ENCODE measurements around the gene TMEM14A. TPM values are rescaled to one million over a fixed set of nuclear protein-coding genes. Genes with fewer than 3 reads are reported as not detected.

TMEM14A gene
- total RNA-seq, 1 experiment from 2014 or later, result 7.3 TPM

DNA sequence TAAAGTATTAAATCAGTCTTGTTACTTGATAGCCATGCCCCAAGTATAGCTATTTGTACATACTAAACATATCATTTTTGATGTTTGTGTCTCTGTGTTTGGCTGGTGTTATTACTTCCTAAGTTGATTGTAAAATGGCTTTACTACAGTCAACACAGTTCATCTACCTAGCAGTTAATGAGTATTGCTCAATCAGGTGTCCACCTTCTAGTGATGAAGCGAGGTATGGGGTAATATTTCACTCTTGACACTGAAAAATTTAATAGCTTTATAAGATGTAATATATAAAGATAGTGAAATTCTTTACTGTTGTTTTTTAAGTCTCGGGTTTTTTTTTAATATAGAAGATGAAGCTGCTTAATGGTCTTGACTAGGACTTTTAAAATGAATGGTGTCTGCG, 18.9 kb downstream of the TMEM14A start:
- Histone ChIP-seq H3K79me1 (ENCODE audit: insufficient read depth, low read depth, low read length, poor library complexity, severe bottlenecking) (no peaks in the 10 kb centered on the region), H3K4ac (ENCODE audit: low read depth, low read length) (no peak overlapping the region), H3K27ac (ENCODE audit: insufficient read length, low read depth, low read length) (no peak overlapping the region), H3K18ac (ENCODE audit: insufficient read length, low read depth, low read length) (no peak overlapping the region), H3T11ph (ENCODE audit: low read length) (no peak overlapping the region), H3K9me3 (ENCODE audit: control insufficient read depth, low read depth, low read length) (no peaks in the 10 kb centered on the region), H4K8ac (replicated peaks; ENCODE audit: insufficient read length, low read depth, low read length) (no peak overlapping the region), H3K4me1 (ENCODE audit: insufficient read depth, low read length) (no peaks in the 10 kb centered on the region), H2BK120ac (ENCODE audit: low read depth, low read length, poor library complexity, severe bottlenecking) (no peak overlapping the region), H4K20me1 (ENCODE audit: control insufficient read depth, insufficient read depth, insufficient read length) (no peaks in the 10 kb centered on the region), H3K27me3 (ENCODE audit: insufficient read depth, low read length) (no peaks in the 10 kb centered on the region), H2BK5ac (ENCODE audit: insufficient read length, low read length) (no peak overlapping the region), H2AK5ac (ENCODE audit: insufficient read length, low read length) (no peak overlapping the region), H2BK15ac (ENCODE audit: low read depth, low read length) (no peak overlapping the region), H4K91ac (ENCODE audit: insufficient read length, low read depth, low read length) (no peak overlapping the region), H3K9ac (ENCODE audit: extremely low read depth, insufficient read length, low read length) (no peak overlapping the region), H3K14ac (ENCODE audit: insufficient read depth, low read length) (no peak overlapping the region), H3K23me2 (ENCODE audit: insufficient read length, low read depth, low read length, poor library complexity, severe bottlenecking) (no peaks in the 10 kb centered on the region), H3K56ac (ENCODE audit: insufficient read length, low read depth, low read length) (no peak overlapping the region), H2BK20ac (ENCODE audit: low read depth, low read length, poor library complexity, severe bottlenecking) (no peak overlapping the region), H3K23ac (ENCODE audit: insufficient read length, low read depth, low read length) (no peak overlapping the region), H2BK12ac (ENCODE audit: insufficient read length, low read depth, low read length) (no peak overlapping the region), H3K4me2 (ENCODE audit: insufficient read depth, insufficient read length, low read length) (no peak overlapping the region), H4K5ac (ENCODE audit: insufficient read length, low read depth, low read length) (no peak overlapping the region), H2AFZ (ENCODE audit: low read length) (no peak overlapping the region), H3K79me2 (ENCODE audit: insufficient read depth, low read length) (no peaks in the 10 kb centered on the region)
- no peak overlapping the region for H3K27ac Mint-ChIP-seq
- H3K9me3 Mint-ChIP-seq, result peaks cover 0 to 2% of the 10 kb centered on the region in 2 experiments; a peak in 1 of 5 replicates
- TF ChIP-seq, protein P1, sequence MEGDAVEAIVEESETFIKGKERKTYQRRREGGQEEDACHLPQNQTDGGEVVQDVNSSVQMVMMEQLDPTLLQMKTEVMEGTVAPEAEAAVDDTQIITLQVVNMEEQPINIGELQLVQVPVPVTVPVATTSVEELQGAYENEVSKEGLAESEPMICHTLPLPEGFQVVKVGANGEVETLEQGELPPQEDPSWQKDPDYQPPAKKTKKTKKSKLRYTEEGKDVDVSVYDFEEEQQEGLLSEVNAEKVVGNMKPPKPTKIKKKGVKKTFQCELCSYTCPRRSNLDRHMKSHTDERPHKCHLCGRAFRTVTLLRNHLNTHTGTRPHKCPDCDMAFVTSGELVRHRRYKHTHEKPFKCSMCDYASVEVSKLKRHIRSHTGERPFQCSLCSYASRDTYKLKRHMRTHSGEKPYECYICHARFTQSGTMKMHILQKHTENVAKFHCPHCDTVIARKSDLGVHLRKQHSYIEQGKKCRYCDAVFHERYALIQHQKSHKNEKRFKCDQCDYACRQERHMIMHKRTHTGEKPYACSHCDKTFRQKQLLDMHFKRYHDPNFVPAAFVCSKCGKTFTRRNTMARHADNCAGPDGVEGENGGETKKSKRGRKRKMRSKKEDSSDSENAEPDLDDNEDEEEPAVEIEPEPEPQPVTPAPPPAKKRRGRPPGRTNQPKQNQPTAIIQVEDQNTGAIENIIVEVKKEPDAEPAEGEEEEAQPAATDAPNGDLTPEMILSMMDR (conservative IDR thresholded peaks at IDR 0.05), result no peak
- no peaks in the 10 kb centered on the region for H3K27me3 Mint-ChIP-seq (ENCODE audit: low read depth)
- peaks cover 0 to 7% (median 0%) of the 10 kb centered on the region in 3 experiments; a peak in 2 of 7 replicates for H3K36me3 Mint-ChIP-seq (ENCODE audit: insufficient read depth in 1 of 3, low read depth in 3 of 3)
- H3K4me1 Mint-ChIP-seq, result no peaks in the 10 kb centered on the region
- H3K4me3 Mint-ChIP-seq, result no peak overlapping the region
- WGBS (ENCODE audit: extremely low coverage, insufficient read length, low lambda C conversion rate), result 100% methylated on average over 1 of the region's 3 CpGs
- no peak for DNase-seq
